Measurements from ENCODE around the gene SPEM1.

Gene SPEM1, protein sequence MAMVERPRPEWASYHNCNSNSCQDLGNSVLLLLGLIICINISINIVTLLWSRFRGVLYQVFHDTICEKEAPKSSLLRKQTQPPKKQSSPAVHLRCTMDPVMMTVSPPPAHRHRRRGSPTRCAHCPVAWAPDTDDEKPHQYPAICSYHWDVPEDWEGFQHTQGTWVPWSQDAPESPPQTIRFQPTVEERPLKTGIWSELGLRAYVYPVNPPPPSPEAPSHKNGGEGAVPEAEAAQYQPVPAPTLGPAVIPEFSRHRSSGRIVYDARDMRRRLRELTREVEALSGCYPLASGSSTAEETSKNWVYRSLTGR

DNA sequence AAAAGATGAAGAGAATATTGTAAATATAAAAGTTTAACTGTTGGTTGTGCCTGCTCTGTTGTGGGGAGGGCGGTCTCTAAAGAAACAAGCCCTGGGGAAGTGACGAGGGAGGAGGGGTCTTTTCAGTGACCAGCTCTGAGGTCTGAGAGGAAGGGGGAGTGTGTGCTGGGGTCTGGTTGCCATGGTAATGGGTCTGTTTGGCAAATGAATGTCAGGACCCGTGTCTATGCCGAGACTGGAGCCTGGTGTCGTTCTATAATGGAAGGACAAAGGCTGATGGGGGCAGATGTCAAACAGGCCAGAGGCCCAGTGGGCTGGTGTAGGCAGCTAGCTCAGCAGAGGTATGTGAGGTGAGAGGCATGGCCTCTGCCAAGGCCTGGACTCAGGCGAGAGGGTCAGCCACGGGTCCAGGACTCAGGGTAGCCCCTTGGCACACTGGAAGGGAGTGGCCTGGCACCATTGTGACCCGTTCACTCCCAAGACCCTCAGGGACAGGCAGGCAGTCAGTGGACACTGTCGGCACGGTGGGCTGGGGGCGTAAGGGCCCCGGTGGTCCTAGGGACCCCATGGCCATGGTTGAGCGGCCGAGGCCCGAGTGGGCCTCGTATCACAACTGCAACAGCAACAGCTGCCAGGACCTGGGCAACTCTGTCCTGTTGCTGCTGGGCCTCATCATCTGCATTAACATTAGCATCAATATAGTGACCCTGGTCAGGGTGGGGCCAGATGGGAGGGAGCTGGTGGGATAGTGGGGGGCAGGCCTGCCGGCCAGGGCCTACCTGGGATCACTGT lies at the start of gene SPEM1:
Gene SPEM1, plus strand, starts transcription at position 506 of the 792 bp plus-strand sequence. Its CDS starts 61 bp downstream, at position 567.
- no peak for DNase-seq (ENCODE audit: low read depth)

DNA sequence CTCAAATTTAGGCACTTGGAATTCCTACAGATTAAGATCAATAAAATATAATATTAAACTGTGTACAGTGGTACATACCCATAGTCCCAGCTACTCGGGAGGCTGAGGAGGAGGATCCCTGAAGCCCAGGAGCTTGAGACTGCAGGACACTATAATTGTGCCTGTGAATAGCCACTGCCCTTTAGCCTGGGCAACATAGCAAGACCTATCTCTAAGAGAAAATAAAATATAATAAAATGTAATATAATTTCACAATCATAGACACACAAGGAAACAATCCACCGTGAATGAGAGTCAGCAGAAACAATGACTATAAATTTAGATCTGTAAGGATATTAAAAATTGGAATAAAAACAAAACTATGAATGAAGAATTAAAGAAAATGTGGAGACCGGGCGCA lies 49.3 kb upstream of the SPEM1 start:
- no peak for DNase-seq (ENCODE audit: low read depth)

DNA sequence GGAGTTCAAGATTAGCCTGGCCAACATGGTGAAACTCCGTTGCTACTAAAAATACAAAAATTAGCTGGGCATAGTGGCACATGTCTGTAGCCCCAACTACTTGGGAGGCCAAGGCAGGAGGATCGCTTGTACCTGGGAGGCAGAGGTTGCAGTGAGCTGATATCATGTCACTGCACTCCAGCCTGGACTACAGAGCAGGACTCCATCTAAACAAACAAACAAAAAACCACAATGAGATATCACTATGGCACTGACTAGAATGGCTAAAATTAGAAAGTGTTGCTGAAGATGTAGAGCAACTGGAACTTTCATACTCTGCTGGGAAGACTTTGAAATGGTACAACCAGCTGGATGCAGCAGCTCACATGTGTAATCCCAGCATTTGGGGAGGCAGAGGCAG lies 45.8 kb upstream of the SPEM1 start:
- DNase-seq (ENCODE audit: low read depth) = no peak

DNA sequence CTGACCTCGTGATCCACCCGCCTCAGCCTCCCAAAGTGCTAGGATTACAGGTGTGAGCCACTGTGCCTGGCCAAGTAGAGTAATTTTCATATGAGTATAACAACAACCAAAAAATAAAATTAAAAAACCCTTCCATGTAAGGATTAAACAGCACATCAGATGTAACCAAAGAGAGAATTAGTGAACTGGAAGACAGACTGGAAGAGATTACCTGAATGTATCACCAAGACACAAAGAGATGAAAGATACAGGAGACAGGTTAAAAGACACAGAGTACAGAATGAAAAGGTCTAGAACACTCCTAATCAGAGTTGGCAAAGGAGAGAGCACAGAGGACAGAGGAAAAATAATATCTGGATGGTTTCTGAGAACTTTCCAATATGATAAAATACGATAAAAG lies 41.0 kb upstream of the SPEM1 start:
- DNase-seq (ENCODE audit: low read depth) = no peak

DNA sequence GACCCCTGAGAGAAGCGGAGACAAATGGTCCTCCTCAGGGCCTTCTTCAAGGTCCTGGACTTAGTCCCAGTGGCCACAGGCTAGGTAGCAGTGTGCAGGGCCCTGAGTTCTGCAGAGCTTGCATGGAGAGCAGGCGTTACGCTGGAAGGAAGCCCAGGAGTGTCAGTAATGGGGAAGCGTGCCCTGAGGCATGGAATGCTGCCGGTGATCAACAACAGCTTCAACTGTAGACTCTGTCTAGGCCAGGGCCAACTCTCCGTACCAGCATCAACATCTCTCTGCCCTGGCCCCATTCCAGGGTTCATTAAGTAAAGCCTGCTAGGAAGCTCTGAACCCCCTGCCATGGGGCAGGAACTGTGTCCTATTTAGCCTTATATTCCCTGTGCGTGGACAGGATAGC lies 39.8 kb upstream of the SPEM1 start:
- no peak for DNase-seq (ENCODE audit: low read depth)

DNA sequence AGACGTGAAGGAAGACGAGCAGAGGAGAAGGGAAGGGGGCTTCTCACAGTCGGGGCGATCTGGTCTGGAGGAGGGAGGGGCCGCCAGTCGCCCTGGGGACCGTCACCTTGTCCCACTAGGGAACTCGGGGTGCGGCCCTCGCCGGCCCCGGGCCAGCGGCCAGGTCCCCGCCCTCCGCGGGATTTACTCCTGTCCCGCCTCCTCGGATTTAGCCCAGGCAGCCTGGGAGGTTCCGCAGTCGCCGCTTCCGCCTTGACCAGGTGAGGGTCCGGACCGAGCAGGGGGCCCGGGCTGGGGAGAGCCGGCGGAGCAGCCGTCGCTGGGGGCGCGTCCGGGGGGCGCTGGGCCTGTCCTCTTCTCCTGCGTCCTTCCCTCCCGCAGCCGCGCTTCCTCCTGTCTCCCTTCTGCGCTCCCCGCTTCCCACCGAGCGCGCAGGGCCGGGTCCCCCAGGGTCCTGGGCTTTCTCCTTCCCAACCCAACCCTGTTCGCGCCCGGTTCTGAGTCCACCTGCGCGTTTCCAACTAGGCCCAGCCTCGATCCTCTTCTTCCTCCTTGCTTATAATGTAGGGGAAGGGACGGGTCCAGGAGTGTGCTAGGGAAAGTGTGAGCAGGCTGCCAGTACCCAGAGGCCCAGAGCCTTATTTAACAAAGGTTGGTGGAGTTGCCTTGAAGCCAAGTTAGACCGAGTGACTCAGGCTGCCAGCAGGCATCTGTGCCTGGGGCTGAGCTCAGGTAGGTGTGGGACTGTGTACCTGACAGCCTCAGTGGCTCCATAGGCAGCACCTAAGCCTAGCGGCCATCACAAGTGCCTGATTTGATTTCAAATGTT lies 39.1 kb upstream of the SPEM1 start, which contains the start of gene TNK1:
Gene TNK1, plus strand, starts transcription at position 235 of the 829 bp plus-strand sequence. CDS start 1,838 bp downstream, outside the sequence.
- no peak for DNase-seq (ENCODE audit: low read depth)

DNA sequence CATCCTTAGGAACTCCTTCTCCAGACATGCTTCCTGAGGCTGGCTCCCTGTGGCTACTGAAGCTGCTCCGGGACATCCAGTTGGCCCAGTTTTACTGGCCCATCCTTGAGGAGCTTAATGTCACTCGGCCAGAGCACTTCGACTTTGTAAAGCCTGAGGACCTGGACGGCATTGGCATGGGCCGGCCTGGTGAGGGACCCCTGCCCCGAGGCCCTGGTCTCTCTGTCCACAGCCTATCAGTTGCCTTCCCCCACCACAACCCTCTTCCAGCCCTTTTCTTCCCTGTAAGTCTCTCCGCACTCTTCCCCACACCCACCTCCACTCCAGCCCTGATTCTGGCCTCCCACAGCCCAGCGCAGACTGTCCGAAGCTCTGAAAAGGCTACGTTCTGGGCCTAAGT lies 37.2 kb upstream of the SPEM1 start:
- DNase-seq (ENCODE audit: low read depth) = no peak

DNA sequence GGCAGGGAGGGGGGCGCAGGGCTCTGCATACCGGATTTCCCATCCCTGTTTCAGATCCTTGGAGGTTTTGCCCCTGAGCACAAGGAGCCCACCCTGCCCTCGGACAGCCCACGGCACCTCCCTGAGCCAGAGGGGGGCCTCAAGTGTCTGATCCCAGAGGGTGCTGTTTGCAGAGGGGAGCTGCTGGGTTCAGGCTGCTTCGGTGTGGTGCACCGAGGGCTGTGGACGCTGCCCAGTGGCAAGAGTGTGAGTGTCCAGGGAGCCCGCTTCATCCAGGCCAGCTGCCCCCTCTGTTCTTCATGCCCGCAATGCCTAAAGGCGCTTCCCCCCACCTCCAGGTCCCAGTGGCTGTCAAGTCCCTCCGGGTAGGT lies 36.8 kb upstream of the SPEM1 start:
- no peak for DNase-seq (ENCODE audit: low read depth)

DNA sequence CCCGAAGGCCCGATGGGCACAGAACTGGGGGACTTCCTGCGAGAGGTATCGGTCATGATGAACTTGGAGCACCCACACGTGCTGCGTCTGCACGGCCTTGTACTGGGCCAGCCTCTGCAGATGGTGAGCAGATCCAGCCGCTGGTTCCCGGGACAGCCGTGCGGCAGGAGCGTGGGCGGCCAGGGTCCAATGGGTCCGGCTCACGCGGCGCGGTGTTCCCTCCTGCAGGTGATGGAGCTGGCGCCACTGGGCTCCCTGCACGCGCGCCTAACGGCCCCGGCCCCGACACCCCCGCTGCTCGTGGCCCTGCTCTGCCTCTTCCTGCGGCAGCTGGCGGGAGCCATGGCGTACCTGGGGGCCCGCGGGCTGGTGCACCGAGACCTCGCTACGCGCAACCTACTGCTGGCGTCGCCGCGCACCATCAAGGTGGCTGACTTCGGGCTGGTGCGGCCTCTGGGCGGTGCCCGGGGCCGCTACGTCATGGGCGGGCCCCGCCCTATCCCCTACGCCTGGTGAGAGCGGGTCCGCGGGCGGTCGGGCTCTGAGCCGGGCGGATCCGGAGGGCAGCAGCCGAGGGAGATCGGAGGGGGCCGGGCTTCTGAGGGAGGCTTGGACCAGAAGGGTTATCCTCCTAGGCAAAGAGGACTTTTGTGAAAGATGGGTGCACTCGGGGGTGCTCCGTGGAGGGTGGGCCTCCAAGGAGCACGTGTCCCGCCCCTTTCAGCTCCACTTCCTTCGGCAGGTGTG lies 36.2 kb upstream of the SPEM1 start:
- peak; percentile 57 for DNase-seq (ENCODE audit: low read depth)

DNA sequence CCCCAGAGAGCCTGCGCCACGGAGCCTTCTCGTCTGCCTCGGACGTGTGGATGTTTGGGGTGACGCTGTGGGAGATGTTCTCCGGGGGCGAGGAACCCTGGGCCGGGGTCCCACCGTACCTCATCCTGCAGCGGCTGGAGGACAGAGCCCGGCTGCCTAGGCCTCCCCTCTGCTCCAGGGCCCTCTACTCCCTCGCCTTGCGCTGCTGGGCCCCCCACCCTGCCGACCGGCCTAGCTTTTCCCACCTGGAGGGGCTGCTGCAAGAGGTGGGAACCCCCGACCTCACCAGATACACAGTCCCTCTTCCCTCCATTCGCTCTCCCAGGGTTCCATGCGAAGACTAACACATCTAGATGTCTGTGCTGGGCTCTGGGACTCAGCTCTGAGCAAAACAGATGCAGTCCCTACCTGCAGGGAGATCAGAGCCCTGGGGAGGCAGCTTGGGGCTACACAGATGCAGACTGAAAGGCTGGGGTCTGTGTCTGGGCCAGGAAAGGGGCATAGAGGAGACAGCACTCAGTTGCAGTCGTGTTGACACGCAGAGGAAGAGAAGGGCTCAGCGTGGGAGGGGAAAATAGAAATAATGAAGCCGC lies 35.5 kb upstream of the SPEM1 start:
- DNase-seq (ENCODE audit: low read depth) = no peak

DNA sequence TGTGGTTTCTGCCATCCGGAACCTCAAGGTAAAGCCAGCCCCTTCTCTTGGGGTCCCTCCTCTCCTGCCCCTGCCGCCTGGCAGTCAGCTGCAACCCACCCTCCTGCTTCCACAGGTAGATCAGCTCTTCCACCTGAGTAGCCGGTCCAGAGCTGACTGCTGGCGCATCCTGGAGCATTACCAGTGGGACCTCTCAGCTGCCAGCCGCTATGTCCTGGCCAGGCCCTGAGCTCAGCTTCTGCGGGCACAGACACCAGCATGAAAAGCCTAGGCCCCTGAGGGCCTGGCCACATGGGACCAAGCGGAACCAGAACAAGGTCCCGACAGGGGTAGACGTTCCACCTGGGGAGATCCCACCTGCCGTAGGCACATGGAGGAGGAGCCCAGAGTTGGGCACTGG lies 31.3 kb upstream of the SPEM1 start:
- no peak for DNase-seq (ENCODE audit: low read depth)

DNA sequence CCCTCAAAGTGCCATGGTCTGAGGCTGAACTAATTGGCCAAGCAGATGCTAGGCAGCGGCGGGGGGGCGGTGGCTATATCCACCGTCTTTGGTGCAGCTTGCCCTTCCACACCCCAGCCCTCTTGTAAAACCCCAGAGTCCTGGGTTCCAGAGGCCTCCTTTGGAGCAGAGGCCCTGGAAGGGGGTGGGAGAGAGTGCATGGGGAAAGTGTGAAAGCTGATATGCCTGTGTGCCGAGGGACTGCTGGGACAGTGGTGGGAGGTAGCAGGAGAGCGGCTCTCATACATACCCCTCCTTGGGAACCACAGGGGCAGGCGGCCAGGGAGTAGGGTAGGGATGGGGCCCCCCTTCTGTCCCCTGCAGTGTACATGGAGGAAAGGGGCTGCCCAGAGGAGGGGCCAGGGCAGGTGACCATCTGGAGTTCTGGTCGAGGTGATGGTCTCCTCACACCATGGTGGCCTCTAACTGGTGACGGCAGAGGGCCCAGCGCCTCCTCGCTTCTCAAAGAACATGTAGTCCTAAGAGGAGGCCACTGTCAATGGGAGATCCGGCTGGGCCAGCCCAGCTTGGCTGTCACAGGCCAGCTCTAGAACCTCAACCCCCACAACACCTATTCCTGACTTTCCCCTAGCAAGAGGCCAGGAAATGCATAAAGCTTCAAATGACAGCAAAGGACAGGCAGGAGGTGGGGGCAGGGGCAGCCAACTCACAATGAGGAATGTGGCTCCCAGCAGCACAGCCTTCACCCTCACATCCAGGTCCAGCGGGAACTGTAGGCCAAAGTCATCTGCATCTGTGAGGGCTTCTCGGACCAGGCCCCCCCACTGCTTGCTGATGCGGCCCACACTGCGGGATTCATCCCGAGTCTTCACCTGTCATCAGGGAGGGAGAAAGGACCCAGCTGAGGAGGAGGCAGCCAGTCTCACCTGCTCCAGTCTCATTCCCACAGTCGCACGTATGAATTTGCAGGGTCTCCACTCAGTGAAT lies 29.9 kb upstream of the SPEM1 start:
- no peak for DNase-seq (ENCODE audit: low read depth)

DNA sequence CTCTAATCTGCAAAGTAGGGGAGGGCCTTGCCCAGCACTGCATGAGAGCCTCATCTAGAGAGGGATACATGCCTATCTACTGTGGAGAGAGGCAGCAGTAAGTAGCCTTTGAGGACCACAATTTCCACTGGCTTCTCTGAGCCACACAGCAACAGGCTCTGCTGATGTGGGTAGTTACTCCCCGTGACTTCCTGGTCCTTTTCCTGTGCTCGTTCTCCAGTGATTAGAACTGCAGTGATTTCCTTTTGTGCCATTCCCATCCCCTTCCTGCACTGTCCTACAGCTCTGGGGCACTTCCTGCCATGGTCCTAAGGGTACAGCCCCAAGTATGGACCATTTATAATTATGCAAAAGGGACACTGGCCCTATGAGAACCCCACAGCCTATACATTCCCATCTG lies 28.8 kb upstream of the SPEM1 start:
- no peak for DNase-seq (ENCODE audit: low read depth)

DNA sequence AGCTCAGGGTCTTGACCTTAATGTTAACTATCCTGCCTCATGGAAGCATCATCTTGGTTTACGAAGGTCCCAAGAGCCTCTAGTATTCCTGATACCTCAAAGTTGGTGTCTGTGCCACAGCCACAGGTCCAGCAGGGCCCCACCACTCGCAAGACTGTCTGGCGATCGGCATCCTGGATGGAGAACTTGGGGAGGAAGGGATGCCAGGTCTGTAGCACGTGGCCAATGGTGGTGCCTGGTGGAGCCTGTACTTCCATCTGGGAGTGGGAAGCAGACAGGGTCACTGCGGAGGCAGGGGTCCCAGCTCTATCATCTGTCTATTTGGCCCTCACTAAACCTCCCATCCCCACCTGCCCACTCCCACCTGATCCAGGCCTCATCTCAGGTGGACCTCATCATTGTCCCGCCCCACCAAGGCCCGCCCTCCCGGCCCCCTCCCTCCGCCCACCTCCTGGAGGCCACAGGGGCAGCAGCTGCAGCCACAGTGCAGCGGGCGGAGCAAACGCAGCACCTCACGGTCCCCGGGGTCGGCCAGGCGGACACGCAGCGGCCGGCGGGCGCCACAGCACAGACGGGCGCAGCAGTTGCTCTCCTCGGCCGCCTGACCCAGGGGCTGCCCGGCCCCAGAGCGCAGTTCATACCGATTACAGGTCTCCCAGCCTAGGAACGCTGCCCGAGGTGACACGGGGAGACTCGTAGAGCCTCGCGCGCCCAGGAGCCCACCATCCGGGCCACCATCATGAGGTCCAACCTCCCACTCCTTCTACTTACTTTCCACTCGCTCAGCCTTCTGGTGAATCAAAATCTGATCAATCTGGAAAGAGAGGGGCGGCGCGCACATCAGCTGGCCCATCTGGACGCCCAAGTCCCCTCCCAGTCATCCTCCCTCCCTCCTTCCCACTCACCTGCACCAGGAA lies 27.2 kb upstream of the SPEM1 start:
- no peak for DNase-seq (ENCODE audit: low read depth)

DNA sequence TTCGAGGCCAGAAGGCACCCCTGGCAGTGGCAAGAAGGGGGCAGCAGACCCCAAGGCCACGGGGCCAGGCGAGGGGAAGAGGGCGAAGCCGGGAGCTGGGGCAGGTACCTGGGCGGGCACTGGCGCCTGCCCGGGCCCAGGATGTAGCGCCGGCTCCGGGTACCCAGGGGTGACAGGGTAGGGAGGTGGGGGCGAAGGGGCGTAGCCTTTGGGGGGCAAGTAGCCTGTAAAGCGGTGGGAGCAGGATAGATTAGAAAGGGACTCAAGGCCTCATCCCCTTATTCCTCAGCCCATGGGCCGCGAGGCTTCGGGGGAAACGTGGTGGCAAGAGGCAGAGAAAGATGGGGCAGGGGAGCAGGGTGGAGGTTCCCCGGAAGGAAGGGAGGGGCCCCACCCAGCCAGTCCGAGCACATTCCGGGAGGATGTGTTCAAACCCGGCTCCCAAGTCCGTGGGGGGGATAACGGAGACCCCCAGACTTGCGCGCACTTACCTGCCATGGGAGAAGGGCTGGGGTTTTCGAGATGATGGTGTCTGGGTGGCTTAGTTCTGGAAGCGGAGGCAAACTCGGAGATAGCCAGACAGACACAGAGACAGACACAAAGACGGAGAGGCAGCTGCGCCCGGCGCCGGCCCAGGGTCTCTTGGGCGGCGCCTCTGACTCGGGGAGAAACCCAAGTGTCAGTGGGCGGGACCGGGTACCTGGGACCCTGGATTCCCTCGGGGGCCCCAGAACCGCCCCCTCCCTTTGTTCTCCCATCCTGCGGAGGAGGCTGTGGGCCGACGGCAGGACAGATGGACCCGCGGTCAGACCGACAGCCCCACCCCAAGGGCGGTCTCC lies 26.3 kb upstream of the SPEM1 start:
- DNase-seq (ENCODE audit: low read depth) = peak; percentile 54

DNA sequence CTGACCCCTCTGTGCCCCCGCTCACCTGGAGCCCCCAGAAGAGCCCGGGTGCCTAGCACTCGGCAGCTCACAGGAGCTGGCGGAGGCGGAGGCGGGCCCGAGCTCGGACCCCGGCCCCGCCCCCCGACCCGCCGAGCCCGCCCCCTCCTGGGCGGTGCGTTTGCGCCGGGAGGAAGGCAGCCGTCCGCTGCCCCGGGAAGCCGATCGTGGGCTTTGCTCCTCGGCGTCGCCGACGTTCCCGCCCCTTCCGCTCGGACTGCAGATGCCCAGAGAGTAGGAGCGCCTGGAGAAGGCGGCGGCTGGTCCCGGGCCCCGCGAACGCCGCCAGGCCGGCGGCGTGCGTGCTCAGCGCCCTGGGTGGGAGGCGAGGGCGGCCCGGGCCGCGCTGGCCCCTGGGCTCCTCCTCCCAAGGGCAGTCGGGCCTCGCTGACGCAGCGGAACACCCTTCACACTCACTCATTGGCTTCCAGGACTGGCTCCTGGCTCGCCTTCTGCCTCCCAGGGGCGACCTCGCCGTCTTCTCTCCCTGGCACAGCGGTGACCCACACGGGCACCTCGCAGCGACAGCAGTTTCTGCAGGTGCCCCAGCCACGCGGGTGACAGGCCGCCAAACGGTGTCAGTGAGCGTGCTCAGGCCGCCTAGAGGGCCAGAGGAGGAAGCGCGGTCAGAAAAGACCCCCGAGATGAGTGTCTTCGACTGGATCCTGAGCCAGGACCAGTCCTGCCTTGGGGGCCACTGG lies 25.5 kb upstream of the SPEM1 start, which contains the start of gene PLSCR3:
Gene PLSCR3, minus strand, starts transcription at position 74 of the 740 bp plus-strand sequence. CDS start 415 bp downstream, outside the sequence.
- peak; percentile 58 for DNase-seq (ENCODE audit: low read depth)

DNA sequence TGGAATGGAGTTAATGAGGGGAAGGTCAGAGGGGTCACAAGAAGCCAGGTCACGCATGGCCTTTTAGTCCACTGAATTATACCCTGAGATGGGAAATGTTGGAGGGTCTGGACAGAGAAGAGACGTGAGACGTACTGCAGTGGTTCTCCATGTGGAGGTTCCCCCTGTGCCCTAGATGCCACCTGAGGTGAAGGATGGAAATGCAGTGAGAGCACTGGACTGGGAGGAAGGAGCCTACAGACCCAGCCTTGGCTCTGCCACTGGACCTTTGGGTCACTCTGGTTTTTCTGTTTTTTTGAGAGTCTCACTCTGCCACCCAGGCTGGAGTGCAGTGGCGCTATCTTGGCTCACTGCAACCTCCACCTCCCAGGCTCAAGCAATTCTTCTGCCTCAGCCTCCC lies 24.0 kb upstream of the SPEM1 start:
- no peak for DNase-seq (ENCODE audit: low read depth)

All from stimulated activated CD8-positive, alpha-beta memory T cell treated with anti-CD3 and anti-CD28 coated beads, Interleukin-12 subunit alpha, Interleukin-12 subunit beta, amount 100 ng/mL, for 1 hour (primary cell).